ENCODE results near the gene OR1G1. TPM values are rescaled to one million over a fixed set of nuclear protein-coding genes. Genes with fewer than 3 reads are reported as not detected.
"Not testable (repeated sequence)": the region's sequence is repeated elsewhere in the genome, so short reads cannot be mapped to it uniquely, and the experiment has no call there.

Gene OR1G1
- total RNA-seq (not detected), polyA plus RNA-seq (not detected)
- long read RNA-seq, donor 1, result 0 reads
- long read RNA-seq, donor 2, result 0 reads

DNA sequence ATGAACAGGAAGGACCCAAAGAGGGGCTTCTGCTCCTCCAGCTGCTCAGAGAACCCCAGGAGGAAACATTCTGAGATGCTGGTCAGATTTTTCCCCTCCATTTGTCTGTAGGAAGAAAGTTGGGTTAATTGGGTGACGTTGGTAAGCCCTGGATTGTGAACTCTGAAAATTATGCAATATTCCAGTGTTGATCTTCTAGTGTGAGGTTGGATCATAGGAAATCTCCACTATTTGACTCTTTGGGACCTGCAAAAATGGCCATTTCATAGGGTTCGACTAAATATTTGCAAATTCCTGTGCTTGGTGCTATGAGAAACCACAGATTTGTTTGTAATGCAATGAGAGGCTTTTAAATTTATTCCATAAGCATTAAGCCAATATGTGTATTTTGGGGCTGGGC lies at the start of gene OR1G1:
Gene OR1G1, minus strand, starts transcription at position 101 of the 400 bp plus-strand sequence. Its CDS starts 0 bp downstream, at position 101.
- no peak within 1 kb of the TSS for H3K4me3 ChIP-seq (ENCODE audit: low read length in 2 of 2)
- WGBS, 2 donors, result 74 to 77% methylated on average over 2 of the region's 2 CpGs
- no peaks in the 10 kb centered on the region for H3K27me3 ChIP-seq (ENCODE audit: control insufficient read depth in 1 of 2, insufficient read depth in 2 of 2, low read length in 1 of 2)
- ATAC-seq (ENCODE audit: low FRiP score), result no peak
- H3K27ac ChIP-seq (ENCODE audit: low read depth in 1 of 2, low read length in 2 of 2), result no peak within 1 kb of the TSS
- no peaks in the 10 kb centered on the region for H3K36me3 ChIP-seq (ENCODE audit: control insufficient read depth in 1 of 2, insufficient read depth in 2 of 2, low read length in 1 of 2)
- H3K4me1 ChIP-seq (ENCODE audit: control insufficient read depth in 1 of 2, insufficient read depth in 2 of 2, low read length in 2 of 2), result no peaks in the 10 kb centered on the region
- intact Hi-C loops (cut with DNase I), result no loop called here
- no peak for DNase-seq
- no peaks in the 10 kb centered on the region for H3K9me3 ChIP-seq (ENCODE audit: control insufficient read depth, low read length)

DNA sequence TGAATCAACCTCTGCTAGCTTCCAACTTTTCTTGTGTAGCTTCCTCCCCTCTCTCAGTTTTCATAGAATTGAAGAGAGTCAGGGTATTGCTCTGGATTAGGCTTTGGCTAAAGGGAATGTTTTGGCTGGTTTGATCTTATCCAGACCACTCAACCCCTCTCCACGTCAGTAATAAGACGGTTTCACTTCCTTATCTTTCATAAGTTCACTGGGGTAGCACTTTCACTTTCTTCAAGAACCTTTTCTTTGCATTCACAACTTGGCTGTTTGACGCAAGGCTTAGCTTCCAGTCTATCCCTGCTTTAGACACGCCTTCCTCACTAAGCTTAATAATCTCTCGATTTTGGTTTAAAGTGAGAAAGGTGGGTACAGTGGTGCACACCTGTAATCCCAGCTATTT lies 40.2 kb upstream of the OR1G1 start:
- intact Hi-C loops (cut with DNase I), result no loop called here

DNA sequence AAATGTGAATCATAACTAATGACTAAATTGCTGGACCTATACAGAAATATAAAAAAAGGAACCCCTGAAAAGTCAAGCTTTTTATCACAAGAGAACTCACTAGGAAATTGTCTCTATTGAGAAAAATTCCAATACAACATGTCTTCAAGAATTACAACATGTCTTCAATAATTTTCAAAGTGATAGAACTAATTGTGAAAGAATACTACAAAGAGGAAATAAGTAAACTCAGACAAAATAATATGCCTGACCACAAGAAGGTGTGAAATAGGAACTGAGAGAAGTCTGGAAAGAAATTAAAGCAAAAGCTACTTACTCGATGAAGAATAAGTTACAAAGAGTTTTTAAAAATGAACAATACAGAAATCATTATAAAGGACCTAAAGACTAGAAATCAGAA lies 29.9 kb upstream of the OR1G1 start:
- DNase-seq (no peak), ATAC-seq (ENCODE audit: low FRiP score) (no peak)
- intact Hi-C loops (cut with DNase I), result no loop called here
- Histone ChIP-seq H3K36me3 (ENCODE audit: control insufficient read depth in 1 of 2, insufficient read depth in 2 of 2, low read length in 1 of 2) (no peaks in the 10 kb centered on the region), H3K4me1 (ENCODE audit: control insufficient read depth in 1 of 2, insufficient read depth in 2 of 2, low read length in 2 of 2) (no peaks in the 10 kb centered on the region), H3K27me3 (ENCODE audit: control insufficient read depth in 1 of 2, insufficient read depth in 2 of 2, low read length in 1 of 2) (no peaks in the 10 kb centered on the region), H3K9me3 (ENCODE audit: control insufficient read depth, low read length) (no peaks in the 10 kb centered on the region), H3K4me3 (ENCODE audit: low read length in 2 of 2) (no peak overlapping the region), H3K27ac (ENCODE audit: low read depth in 1 of 2, low read length in 2 of 2) (no peak overlapping the region)
- WGBS, 2 donors, result 80 to 89% methylated on average over 1 of the region's 1 CpG

More for the DNA sequence above, 40.2 kb upstream of the OR1G1 start:
- Histone ChIP-seq H3K36me3 (ENCODE audit: control insufficient read depth in 1 of 2, insufficient read depth in 2 of 2, low read length in 1 of 2) (no peaks in the 10 kb centered on the region), H3K4me1 (ENCODE audit: control insufficient read depth in 1 of 2, insufficient read depth in 2 of 2, low read length in 2 of 2) (no peaks in the 10 kb centered on the region), H3K4me3 (ENCODE audit: low read length in 2 of 2) (no peak overlapping the region), H3K27me3 (ENCODE audit: control insufficient read depth in 1 of 2, insufficient read depth in 2 of 2, low read length in 1 of 2) (no peaks in the 10 kb centered on the region), H3K9me3 (ENCODE audit: control insufficient read depth, low read length) (peaks cover 6% of the 10 kb centered on the region), H3K27ac (ENCODE audit: low read depth in 1 of 2, low read length in 2 of 2) (no peak overlapping the region)
- no peak for DNase-seq
- 64 to 78% methylated on average over 5 of the region's 5 CpGs for WGBS, 2 donors
- ATAC-seq (ENCODE audit: low FRiP score), result no peak

DNA sequence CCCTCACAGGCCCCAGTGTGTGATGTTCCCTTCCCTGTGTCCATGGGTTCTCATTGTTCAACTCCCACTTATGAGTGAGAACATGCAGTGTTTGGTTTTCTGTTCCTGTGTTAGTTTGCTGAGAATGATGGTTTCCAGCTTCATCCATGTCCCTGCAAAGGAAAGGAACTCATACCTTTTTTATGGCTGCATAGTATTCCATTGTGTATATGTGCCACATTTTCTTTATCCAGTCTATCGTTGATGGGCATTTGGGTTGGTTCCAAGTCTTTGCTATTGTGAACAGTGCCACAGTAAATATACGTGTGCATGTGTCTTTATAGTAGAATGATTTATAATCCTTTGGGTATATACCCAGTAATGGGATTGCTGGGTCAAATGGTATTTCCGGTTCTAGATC lies 10.1 kb upstream of the OR1G1 start:
- H3K9me3 ChIP-seq (ENCODE audit: control insufficient read depth, low read length); intact Hi-C loops (cut with DNase I): not testable (repeated sequence)

DNA sequence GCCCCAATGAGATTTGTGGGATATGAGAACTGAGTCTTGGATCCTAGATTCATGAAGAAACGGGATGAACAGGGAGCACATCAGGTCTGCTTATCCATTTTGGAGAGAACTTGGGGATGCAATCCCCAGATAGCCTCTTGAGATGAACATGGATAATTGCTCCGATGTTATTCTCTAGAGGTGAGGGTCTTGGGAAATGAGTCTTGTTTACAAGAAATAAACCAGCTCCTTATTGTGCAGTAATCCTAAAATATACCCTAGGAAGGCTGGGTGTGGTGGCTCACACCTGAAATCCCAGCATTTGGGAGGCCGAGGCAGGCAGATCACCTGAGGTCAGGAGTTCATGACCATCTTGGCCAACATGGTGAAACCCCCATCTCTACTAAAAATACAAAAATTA lies 23.0 kb downstream of the OR1G1 start, which contains the start of gene OR1D2:
Gene OR1D2, minus strand, starts transcription at position 101 of the 400 bp plus-strand sequence. CDS start 11,426 bp downstream, outside the sequence.
- Histone ChIP-seq H3K4me3 (ENCODE audit: low read length in 2 of 2) (no peak within 1 kb of the TSS), H3K27ac (ENCODE audit: low read depth in 1 of 2, low read length in 2 of 2) (no peak within 1 kb of the TSS), H3K4me1 (ENCODE audit: control insufficient read depth in 1 of 2, insufficient read depth in 2 of 2, low read length in 2 of 2) (no peaks in the 10 kb centered on the region), H3K36me3 (ENCODE audit: control insufficient read depth in 1 of 2, insufficient read depth in 2 of 2, low read length in 1 of 2) (no peaks in the 10 kb centered on the region), H3K27me3 (ENCODE audit: control insufficient read depth in 1 of 2, insufficient read depth in 2 of 2, low read length in 1 of 2) (peaks cover 0 to 1% of the 10 kb centered on the region in 2 donors), H3K9me3 (ENCODE audit: control insufficient read depth, low read length) (peaks cover 5% of the 10 kb centered on the region)
- WGBS, 2 donors, result 59 to 62% methylated on average over 3 of the region's 3 CpGs
- DNase-seq (no peak), ATAC-seq (ENCODE audit: low FRiP score) (no peak)
- intact Hi-C loops (cut with DNase I), result no loop called here

More for the DNA sequence above, 10.1 kb upstream of the OR1G1 start:
- H3K27ac ChIP-seq (ENCODE audit: low read depth in 1 of 2, low read length in 2 of 2); H3K36me3 ChIP-seq (ENCODE audit: control insufficient read depth in 1 of 2, insufficient read depth in 2 of 2, low read length in 1 of 2); H3K4me3 ChIP-seq (ENCODE audit: low read length in 2 of 2); ATAC-seq (ENCODE audit: low FRiP score); H3K27me3 ChIP-seq (ENCODE audit: control insufficient read depth in 1 of 2, insufficient read depth in 2 of 2, low read length in 1 of 2); H3K4me1 ChIP-seq (ENCODE audit: control insufficient read depth in 1 of 2, insufficient read depth in 2 of 2, low read length in 2 of 2); DNase-seq: not testable (repeated sequence)
- WGBS, 2 donors, result 64 to 88% methylated on average over 2 of the region's 3 CpGs

Other genes starting within 250 kb of the OR1G1 start
- gene OR1D5, start 63.9 kb downstream of the OR1G1 start, total RNA-seq, result not detected
- gene OR1D5, start 63.9 kb downstream of the OR1G1 start, polyA plus RNA-seq, result not detected
- gene OR1D2, start 23.1 kb downstream of the OR1G1 start, total RNA-seq, result not detected
- not detected for gene OR1D2, start 23.1 kb downstream of the OR1G1 start, polyA plus RNA-seq
- gene OR1A2, start 70.0 kb upstream of the OR1G1 start, total RNA-seq, result not detected
- not detected for gene OR1A2, start 70.0 kb upstream of the OR1G1 start, polyA plus RNA-seq
- gene OR1A1, start 80.1 kb upstream of the OR1G1 start, total RNA-seq, result not detected
- gene OR1A1, start 80.1 kb upstream of the OR1G1 start, polyA plus RNA-seq, result 1 to 10 TPM in 1 of 2 donors, not detected in 1; 1.1 TPM
- not detected for gene OR3A1, start 170.8 kb upstream of the OR1G1 start, total RNA-seq
- gene OR3A1, start 170.8 kb upstream of the OR1G1 start, polyA plus RNA-seq, result not detected

All from aorta (tissue), 5 donors.